KMS-11 (cell line): Measurements from ENCODE around the gene MTCH1.

Experiments used
- H2AFZ ChIP-seq: fragments of 200-600 bp; sonication (generic); 2 replicates; pipeline ENCODE4 v1.6.1; 2016; ENCODE audit warnings: antibody characterized with exemption, mixed run types, low read depth
- H3K27ac ChIP-seq: fragments of 200-600 bp; sonication (generic); 2 replicates; pipeline ENCODE4 v1.6.1; 2016; ENCODE audit warnings: mild to moderate bottlenecking, mixed run types
- H3K27me3 ChIP-seq: fragments of 200-600 bp; sonication (generic); 2 replicates; pipeline ENCODE4 v1.6.1; 2017; ENCODE audit warnings: mild to moderate bottlenecking, low read depth, mixed run types, moderate library complexity; ENCODE audit not compliant: insufficient read depth
- H3K36me3 ChIP-seq: fragments of 200-600 bp; sonication (generic); 2 replicates; pipeline ENCODE4 v1.6.1; 2017; ENCODE audit warnings: mild to moderate bottlenecking, mixed run types; ENCODE audit not compliant: insufficient read depth
- H3K4me1 ChIP-seq: fragments of 200-600 bp; sonication (generic); 2 replicates; pipeline ENCODE4 v1.6.1; 2016; ENCODE audit warnings: mild to moderate bottlenecking, low read depth, mixed run types; ENCODE audit not compliant: poor library complexity, severe bottlenecking
- H3K4me2 ChIP-seq: fragments of 200-600 bp; sonication (generic); 2 replicates; pipeline ENCODE4 v1.7.0; 2016; ENCODE audit warnings: mild to moderate bottlenecking, mixed run types
- H3K4me3 ChIP-seq: fragments of 200-600 bp; sonication (generic); IDR thresholded peaks from 2 replicates; pipeline ENCODE4 v1.6.1; 2017; ENCODE audit warnings: low read depth, low read length, mixed read lengths; ENCODE audit not compliant: insufficient read depth
- H3K79me2 ChIP-seq: fragments of 200-600 bp; sonication (generic); 2 replicates; pipeline ENCODE4 v1.6.1; 2016; ENCODE audit warnings: low read depth, mixed run types; ENCODE audit not compliant: insufficient read depth
- H3K9ac ChIP-seq: fragments of 200-600 bp; sonication (generic); 2 replicates; pipeline ENCODE4 v1.6.1; 2016; ENCODE audit warnings: mild to moderate bottlenecking, mixed run types
- H4K20me1 ChIP-seq: fragments of 200-600 bp; sonication (generic); 2 replicates; pipeline ENCODE4 v1.6.1; 2016; ENCODE audit warnings: mild to moderate bottlenecking, mixed run types; ENCODE audit not compliant: insufficient read depth
- TF ChIP-seq, protein P1 (sequence below): fragments of 200-600 bp; sonication (generic); conservative IDR thresholded peaks from 2 replicates; pipeline ENCODE4 v1.6.1; 2017; ENCODE audit warnings: low read depth, mild to moderate bottlenecking, antibody characterized with exemption, low read length, moderate library complexity, mixed read lengths

MTCH1 gene

DNA sequence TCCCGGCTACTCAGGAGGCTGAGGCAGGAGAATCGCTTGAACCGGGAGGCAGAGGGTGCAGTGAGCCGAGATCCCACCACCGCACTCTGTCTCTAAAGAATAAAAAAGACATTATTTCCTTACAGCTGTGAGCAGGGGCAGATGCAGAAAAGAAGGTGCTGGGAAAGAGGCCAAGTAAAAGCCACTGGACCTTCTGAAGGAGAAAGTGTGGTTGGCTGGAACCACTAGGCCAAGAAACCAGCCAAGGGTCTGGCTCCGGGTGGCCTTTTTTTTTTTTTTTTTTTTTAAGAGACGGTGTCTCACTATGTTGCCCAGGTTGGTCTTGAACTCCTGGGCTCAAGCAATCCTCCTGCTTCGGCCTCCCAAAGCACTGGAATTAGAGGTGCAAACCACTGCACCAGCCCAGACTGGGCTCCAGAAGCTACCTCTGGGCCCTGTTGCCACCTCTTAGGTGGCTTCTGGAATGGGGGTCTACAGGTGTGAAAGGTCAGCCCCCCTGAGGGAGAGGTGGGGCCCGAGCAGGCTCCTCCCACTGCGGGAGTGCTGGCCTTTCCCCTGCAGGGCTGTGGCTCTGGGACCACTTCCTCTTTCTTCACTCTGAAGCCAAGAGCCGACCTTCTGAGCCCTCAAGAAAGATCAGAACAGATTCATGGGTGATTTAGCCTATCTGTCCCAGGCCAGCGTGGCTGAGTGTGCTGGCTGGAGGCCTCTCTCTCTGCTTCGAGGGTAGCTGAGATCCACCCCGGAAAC lies 19.2 kb upstream of the MTCH1 start, which contains the start of gene FGD2:
Gene FGD2 (plus strand): TSS at position 595 of the 750 bp plus-strand sequence. CDS start 163 bp downstream, outside the sequence.
- Histone ChIP-seq H4K20me1 (no peaks in the 10 kb centered on the region), H3K4me3 (no peak within 1 kb of the TSS), H3K4me1 (no peaks in the 10 kb centered on the region), H3K4me2 (no peak within 1 kb of the TSS), H3K27me3 (peaks cover 7% of the 10 kb centered on the region; the same call in 1 of the 2 replicates), H3K27ac (no peak within 1 kb of the TSS), H3K36me3 (no peaks in the 10 kb centered on the region), H3K9ac (no peak within 1 kb of the TSS), H2AFZ (no peak within 1 kb of the TSS), H3K79me2 (no peaks in the 10 kb centered on the region)
- TF ChIP-seq, protein P1, sequence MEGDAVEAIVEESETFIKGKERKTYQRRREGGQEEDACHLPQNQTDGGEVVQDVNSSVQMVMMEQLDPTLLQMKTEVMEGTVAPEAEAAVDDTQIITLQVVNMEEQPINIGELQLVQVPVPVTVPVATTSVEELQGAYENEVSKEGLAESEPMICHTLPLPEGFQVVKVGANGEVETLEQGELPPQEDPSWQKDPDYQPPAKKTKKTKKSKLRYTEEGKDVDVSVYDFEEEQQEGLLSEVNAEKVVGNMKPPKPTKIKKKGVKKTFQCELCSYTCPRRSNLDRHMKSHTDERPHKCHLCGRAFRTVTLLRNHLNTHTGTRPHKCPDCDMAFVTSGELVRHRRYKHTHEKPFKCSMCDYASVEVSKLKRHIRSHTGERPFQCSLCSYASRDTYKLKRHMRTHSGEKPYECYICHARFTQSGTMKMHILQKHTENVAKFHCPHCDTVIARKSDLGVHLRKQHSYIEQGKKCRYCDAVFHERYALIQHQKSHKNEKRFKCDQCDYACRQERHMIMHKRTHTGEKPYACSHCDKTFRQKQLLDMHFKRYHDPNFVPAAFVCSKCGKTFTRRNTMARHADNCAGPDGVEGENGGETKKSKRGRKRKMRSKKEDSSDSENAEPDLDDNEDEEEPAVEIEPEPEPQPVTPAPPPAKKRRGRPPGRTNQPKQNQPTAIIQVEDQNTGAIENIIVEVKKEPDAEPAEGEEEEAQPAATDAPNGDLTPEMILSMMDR = no peak

DNA sequence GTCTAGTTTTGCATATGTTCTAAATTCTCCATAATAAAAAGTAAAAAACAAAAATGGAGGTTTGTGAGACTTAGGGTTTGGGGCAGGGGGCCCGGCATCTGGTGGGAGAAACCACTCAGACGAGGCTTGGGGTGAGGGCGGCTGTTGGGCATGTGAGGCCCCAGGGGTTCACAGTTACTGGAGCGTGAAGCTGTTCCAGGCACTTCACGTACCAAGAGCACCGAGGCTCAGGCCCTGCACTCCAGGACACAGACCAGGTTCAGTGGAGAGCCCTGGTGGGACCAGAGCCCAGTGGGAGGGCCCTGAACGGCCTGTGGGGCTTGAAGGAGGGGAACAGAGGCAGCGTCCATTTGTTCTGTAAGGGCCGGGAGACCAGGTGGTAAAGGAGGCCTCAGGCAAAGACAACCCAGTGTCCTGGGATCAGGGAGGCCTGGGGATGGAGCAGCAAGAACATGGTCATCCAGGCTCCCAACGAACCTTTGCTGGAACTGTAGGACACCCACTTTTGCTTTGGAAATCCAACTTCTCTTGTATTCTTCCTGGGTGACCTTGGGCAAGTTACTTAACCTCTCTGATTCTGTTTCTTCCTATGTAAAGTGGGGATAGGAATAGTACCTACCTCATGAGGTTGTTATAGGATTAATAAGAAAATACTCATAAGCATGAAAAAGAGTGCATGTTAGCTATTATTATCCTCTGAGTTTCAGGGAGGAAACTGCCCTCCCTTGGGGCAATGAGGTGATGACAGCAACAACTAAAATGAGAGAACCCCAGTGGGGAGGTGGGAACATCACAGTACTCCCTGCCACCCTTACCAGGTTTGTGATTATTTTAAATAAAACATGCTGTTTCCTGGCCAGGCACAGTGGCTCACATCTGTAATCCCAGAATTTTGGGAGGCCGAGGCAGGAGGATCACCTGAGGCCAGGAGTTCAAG lies 18.3 kb upstream of the MTCH1 start:
- Histone ChIP-seq H3K4me1 (no peaks in the 10 kb centered on the region), H3K27ac (no peak overlapping the region), H3K36me3 (no peaks in the 10 kb centered on the region), H3K4me2 (no peak overlapping the region), H4K20me1 (no peaks in the 10 kb centered on the region), H3K27me3 (peaks cover 7% of the 10 kb centered on the region; the same call in 1 of the 2 replicates), H3K79me2 (no peaks in the 10 kb centered on the region), H3K9ac (no peak overlapping the region), H3K4me3 (no peak overlapping the region), H2AFZ (no peak overlapping the region)
- TF ChIP-seq, protein P1 = no peak

DNA sequence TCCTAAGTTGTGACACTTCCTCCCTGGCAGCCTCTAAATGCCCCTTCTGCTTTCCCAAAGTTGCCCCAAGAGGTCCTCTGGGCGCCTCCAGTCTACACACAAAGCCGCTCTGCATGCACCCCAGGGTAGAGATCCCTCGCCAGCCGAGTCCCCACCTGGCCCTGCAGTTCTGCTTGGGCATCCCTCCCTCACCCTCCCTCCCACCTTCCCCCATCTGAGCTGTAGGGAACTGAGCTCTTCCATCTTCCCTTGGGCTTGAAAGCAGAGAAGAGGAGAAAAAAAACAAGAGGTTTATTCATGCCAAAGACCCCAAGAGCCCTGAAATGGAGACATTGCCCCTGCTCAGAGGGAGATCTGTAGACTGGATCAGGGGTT lies 13.7 kb upstream of the MTCH1 start:
- TF ChIP-seq, protein P1 = no peak
- Histone ChIP-seq H3K79me2 (no peaks in the 10 kb centered on the region), H3K27ac (no peak overlapping the region), H3K9ac (no peak overlapping the region), H3K4me3 (no peak overlapping the region), H3K4me1 (no peaks in the 10 kb centered on the region), H4K20me1 (no peaks in the 10 kb centered on the region), H3K4me2 (no peak overlapping the region), H3K36me3 (no peaks in the 10 kb centered on the region), H2AFZ (no peak overlapping the region), H3K27me3 (peaks cover 7% of the 10 kb centered on the region; the same call in 1 of the 2 replicates)

DNA sequence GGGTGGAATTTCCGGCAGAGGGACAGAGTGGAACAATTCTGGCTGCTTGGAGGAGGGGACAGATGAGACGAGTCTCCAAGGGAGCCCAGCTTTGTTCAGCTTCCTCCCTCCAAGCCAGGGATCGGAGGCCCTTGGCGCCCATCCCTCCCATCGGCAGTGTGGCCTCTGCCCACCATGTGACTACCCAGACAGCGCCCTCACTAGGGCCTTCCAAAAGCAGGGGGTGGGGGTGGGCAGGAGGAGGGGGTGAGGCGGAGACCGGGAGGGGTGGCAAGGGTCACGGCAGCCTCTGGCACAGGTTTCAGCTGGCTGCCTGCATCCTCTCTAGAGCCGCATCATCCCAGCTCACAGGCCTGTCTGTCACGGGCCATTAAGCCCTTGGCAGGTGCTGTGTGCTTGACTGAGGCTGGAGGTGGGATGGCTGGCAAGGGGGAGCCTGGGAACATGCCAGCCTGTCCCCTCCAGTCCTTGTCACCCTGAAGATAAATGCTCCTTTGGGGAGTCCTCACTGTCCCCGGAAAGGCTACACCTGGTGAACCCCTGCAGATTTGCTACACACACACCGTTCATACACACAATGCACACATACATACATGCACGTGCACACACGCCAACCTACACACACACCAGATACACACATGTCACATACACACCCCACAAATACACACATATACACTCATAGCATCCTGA lies 13.2 kb upstream of the MTCH1 start:
- TF ChIP-seq, protein P1 = no peak
- no peak overlapping the region for H3K4me2 ChIP-seq

More for the DNA sequence above, 13.2 kb upstream of the MTCH1 start:
- Histone ChIP-seq H3K4me1 (no peaks in the 10 kb centered on the region), H3K27me3 (peaks cover 7% of the 10 kb centered on the region; the same call in 1 of the 2 replicates), H3K36me3 (no peaks in the 10 kb centered on the region), H3K27ac (no peak overlapping the region), H3K4me3 (no peak overlapping the region), H3K79me2 (no peaks in the 10 kb centered on the region), H3K9ac (no peak overlapping the region), H2AFZ (no peak overlapping the region), H4K20me1 (no peaks in the 10 kb centered on the region)
